Measurements from ENCODE around the gene CASKIN1. TPM values are rescaled to one million over a fixed set of nuclear protein-coding genes. Genes with fewer than 3 reads are reported as not detected.

The CASKIN1 gene
- total RNA-seq, 2 donors from 2014 or later = 8.2 to 9.7 TPM

- no peak for TF ChIP-seq CTCF (conservative IDR thresholded peaks at IDR 0.05)
- WGBS, 2 experiments (ENCODE audit: insufficient coverage in 1 of 2, insufficient read length in 1 of 2) = 96 to 97% methylated on average over 23 to 29 of the region's 29 CpGs
- Mint-ChIP-seq H3K27ac (no peak overlapping the region), H3K9me3 (no peaks in the 10 kb centered on the region), H3K4me3 (no peak overlapping the region), H3K36me3 (ENCODE audit: low read depth) (peaks cover 34% of the 10 kb centered on the region), H3K4me1 (peaks cover 14% of the 10 kb centered on the region), H3K27me3 (ENCODE audit: insufficient read depth) (no peaks in the 10 kb centered on the region)
- no peaks in the 10 kb centered on the region for H3K27me3 ChIP-seq (ENCODE audit: control insufficient read depth, insufficient read depth, low read length, poor library complexity, severe bottlenecking)
- no peak for DNase-seq
- H3K27ac ChIP-seq (ENCODE audit: low read depth, low read length) = no peak overlapping the region
- peaks cover 3% of the 10 kb centered on the region for H3K4me1 ChIP-seq (ENCODE audit: control insufficient read depth, insufficient read depth, low read length)
- no peak overlapping the region for H3K4me3 ChIP-seq (ENCODE audit: low read length)
- H3K9me3 ChIP-seq (ENCODE audit: control insufficient read depth, low read length) = no peaks in the 10 kb centered on the region
- no peak overlapping the region for H3K9ac ChIP-seq (ENCODE audit: extremely low read depth, low read length, poor library complexity, severe bottlenecking)
- peaks cover 32% of the 10 kb centered on the region for H3K36me3 ChIP-seq (ENCODE audit: control insufficient read depth, insufficient read depth, low read length)
Observed at GRCh38 chr16:2209258-2210008, 13.0 kb upstream of the CASKIN1 start.

DNA sequence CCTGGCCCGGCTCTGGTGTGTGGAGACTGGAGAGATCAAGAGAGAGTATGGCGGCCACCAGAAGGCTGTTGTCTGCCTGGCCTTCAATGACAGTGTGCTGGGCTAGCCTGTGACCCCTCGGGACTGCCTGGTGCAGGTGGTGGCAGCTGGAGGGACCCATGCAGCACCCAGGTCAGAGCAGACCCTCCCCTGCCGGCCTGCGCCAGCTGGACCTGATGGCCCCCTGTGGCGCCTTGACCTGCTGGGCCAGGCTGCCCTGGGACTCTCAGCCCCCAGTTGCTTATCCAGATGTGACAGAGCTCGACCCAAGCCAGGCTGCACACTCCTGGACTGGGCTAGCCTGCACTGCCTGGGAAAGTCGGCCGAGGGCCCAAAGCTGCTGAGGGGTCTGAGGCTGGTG, 12.4 kb upstream of the CASKIN1 start:
- Mint-ChIP-seq H3K4me1 (peaks cover 14% of the 10 kb centered on the region), H3K4me3 (no peak overlapping the region), H3K9me3 (no peaks in the 10 kb centered on the region), H3K36me3 (ENCODE audit: low read depth) (peaks cover 34% of the 10 kb centered on the region), H3K27ac (no peak overlapping the region), H3K27me3 (ENCODE audit: insufficient read depth) (peaks cover under 1% of the 10 kb centered on the region)
- H3K27me3 ChIP-seq (ENCODE audit: control insufficient read depth, insufficient read depth, low read length, poor library complexity, severe bottlenecking) = no peaks in the 10 kb centered on the region
- DNase-seq = no peak
- no peak overlapping the region for H3K9ac ChIP-seq (ENCODE audit: extremely low read depth, low read length, poor library complexity, severe bottlenecking)
- no peak overlapping the region for H3K27ac ChIP-seq (ENCODE audit: low read depth, low read length)
- H3K9me3 ChIP-seq (ENCODE audit: control insufficient read depth, low read length) = no peaks in the 10 kb centered on the region
- TF ChIP-seq CTCF (conservative IDR thresholded peaks at IDR 0.05) = no peak
- H3K4me3 ChIP-seq (ENCODE audit: low read length) = no peak overlapping the region
- peaks cover 32% of the 10 kb centered on the region for H3K36me3 ChIP-seq (ENCODE audit: control insufficient read depth, insufficient read depth, low read length)
- H3K4me1 ChIP-seq (ENCODE audit: control insufficient read depth, insufficient read depth, low read length) = peaks cover 3% of the 10 kb centered on the region
- 92 to 96% methylated on average over 8 to 9 of the region's 9 CpGs for WGBS, 2 experiments (ENCODE audit: insufficient coverage in 1 of 2, insufficient read length in 1 of 2)

DNA sequence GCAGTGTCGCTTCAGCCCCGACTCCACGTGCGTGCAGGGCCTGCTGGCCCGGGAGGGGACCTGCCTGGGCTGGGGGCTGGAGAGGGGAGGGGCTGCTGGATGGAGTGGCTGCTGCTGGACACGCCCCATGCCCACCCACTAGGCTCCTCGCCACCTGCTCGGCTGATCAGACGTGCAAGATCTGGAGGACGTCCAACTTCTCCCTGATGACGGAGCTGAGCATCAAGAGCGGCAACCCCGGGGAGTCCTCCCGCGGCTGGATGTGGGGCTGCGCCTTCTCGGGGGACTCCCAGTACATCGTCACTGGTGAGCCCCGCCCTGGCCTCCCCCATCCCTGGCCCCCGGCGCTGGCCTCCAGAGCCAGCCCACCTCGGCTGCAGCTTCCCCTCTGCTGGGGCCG, 11.9 kb upstream of the CASKIN1 start:
- peaks cover 1% of the 10 kb centered on the region for H3K4me1 ChIP-seq (ENCODE audit: control insufficient read depth, insufficient read depth, low read length)
- no peaks in the 10 kb centered on the region for H3K27me3 ChIP-seq (ENCODE audit: control insufficient read depth, insufficient read depth, low read length, poor library complexity, severe bottlenecking)
- no peaks in the 10 kb centered on the region for H3K9me3 ChIP-seq (ENCODE audit: control insufficient read depth, low read length)
- peaks cover 29% of the 10 kb centered on the region for H3K36me3 ChIP-seq (ENCODE audit: control insufficient read depth, insufficient read depth, low read length)
- Mint-ChIP-seq H3K27ac (no peak overlapping the region), H3K9me3 (peaks cover 4% of the 10 kb centered on the region), H3K4me3 (no peak overlapping the region), H3K4me1 (peaks cover 10% of the 10 kb centered on the region), H3K36me3 (ENCODE audit: low read depth) (peaks cover 31% of the 10 kb centered on the region), H3K27me3 (ENCODE audit: insufficient read depth) (peaks cover 5% of the 10 kb centered on the region)
- no peak overlapping the region for H3K4me3 ChIP-seq (ENCODE audit: low read length)
- no peak for DNase-seq
- 90 to 95% methylated on average over 19 to 23 of the region's 23 CpGs for WGBS, 2 experiments (ENCODE audit: insufficient coverage in 1 of 2, insufficient read length in 1 of 2)
- no peak for TF ChIP-seq CTCF (conservative IDR thresholded peaks at IDR 0.05)
- H3K9ac ChIP-seq (ENCODE audit: extremely low read depth, low read length, poor library complexity, severe bottlenecking) = no peak overlapping the region
- no peak overlapping the region for H3K27ac ChIP-seq (ENCODE audit: low read depth, low read length)
